ENCODE data around the gene THAP7.

DNA sequence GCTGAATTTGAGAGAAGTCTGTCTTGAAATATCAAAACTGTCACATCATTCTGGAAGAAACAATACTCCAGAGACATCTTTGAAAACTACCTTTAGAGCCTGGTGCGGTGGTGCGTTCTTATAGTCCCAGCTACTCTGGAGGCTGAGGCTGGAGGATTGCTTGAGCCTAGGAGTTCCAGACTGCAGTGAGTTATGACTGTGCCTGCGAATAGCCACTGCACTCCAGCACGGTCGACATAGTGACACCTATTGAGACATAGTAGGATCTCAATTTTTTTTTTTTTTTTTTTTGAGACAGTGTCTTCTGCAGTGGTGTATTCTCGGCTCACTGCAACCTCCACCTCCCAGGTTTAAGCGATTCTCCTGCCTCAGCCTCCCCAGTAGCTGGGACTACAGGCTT lies 46.4 kb downstream of the THAP7 start:
- TF ChIP-seq, protein P1, sequence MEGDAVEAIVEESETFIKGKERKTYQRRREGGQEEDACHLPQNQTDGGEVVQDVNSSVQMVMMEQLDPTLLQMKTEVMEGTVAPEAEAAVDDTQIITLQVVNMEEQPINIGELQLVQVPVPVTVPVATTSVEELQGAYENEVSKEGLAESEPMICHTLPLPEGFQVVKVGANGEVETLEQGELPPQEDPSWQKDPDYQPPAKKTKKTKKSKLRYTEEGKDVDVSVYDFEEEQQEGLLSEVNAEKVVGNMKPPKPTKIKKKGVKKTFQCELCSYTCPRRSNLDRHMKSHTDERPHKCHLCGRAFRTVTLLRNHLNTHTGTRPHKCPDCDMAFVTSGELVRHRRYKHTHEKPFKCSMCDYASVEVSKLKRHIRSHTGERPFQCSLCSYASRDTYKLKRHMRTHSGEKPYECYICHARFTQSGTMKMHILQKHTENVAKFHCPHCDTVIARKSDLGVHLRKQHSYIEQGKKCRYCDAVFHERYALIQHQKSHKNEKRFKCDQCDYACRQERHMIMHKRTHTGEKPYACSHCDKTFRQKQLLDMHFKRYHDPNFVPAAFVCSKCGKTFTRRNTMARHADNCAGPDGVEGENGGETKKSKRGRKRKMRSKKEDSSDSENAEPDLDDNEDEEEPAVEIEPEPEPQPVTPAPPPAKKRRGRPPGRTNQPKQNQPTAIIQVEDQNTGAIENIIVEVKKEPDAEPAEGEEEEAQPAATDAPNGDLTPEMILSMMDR (IDR thresholded peaks at IDR 0.05), result no peak
- no peak for TF ChIP-seq POLR2A (IDR thresholded peaks at IDR 0.05)
- no peak for TF ChIP-seq EP300 (IDR thresholded peaks at IDR 0.05)
